ENCODE data around the gene NHP2.

DNA sequence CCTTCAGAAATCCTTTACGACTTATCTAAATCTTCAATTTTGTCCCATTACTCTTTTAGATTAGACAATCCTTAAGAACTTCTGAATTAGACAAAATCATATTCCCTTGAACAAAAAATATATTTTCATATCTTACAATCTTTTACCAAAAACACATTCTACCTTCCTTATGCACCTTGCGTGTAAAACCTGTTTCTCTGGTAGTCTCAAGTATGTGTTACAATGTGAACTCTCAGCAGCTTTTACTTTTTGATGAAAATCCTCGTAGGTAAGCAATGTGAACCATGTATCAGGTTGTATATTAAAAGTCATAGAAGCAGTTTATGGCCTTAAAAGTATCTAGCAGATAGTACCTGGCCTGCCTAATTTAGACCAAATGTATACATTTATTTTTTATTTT lies 20.8 kb upstream of the NHP2 start:
- TF ChIP-seq, protein P1, sequence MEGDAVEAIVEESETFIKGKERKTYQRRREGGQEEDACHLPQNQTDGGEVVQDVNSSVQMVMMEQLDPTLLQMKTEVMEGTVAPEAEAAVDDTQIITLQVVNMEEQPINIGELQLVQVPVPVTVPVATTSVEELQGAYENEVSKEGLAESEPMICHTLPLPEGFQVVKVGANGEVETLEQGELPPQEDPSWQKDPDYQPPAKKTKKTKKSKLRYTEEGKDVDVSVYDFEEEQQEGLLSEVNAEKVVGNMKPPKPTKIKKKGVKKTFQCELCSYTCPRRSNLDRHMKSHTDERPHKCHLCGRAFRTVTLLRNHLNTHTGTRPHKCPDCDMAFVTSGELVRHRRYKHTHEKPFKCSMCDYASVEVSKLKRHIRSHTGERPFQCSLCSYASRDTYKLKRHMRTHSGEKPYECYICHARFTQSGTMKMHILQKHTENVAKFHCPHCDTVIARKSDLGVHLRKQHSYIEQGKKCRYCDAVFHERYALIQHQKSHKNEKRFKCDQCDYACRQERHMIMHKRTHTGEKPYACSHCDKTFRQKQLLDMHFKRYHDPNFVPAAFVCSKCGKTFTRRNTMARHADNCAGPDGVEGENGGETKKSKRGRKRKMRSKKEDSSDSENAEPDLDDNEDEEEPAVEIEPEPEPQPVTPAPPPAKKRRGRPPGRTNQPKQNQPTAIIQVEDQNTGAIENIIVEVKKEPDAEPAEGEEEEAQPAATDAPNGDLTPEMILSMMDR (IDR thresholded peaks at IDR 0.05) = no peak
- no peak for TF ChIP-seq POLR2A (IDR thresholded peaks at IDR 0.05)

Measured in adrenal gland (tissue), 5 donors.